ENCODE measurements around the gene BAG5.

The BAG5 gene

GRCh38 chr14:103528587-103529382 is 33.7 kb downstream of the BAG5 start, which contains the start of gene TRMT61A:
Gene TRMT61A (plus strand): TSS chr14:103529196. CDS start chr14:103529979, 783 bp downstream.
- Histone ChIP-seq H3K27ac (ENCODE audit: low read length) (peak within 1 kb of the TSS; percentile 98), H3K36me3 (replicated peaks; ENCODE audit: low read depth, low read length) (peaks cover 53% of the 10 kb centered on the region), H2AFZ (ENCODE audit: low read depth, low read length) (no peak within 1 kb of the TSS), H3K9me3 (ENCODE audit: insufficient read depth, low read length) (no peaks in the 10 kb centered on the region), H3K27me3 (ENCODE audit: low read depth, low read length) (no peaks in the 10 kb centered on the region), H3K4me1 (ENCODE audit: low read length) (peaks cover 65% of the 10 kb centered on the region), H3K4me2 (ENCODE audit: low read length) (peak within 1 kb of the TSS; percentile 100), H3K9ac (ENCODE audit: low read length) (peak within 1 kb of the TSS; percentile 97), H4K20me1 (ENCODE audit: insufficient read depth, low read length) (peaks cover 3% of the 10 kb centered on the region; the same call in 1 of the 2 replicates), H3K4me3 (ENCODE audit: low read length) (peak within 1 kb of the TSS; percentile 95), H3K79me2 (ENCODE audit: low read length) (peaks cover 64% of the 10 kb centered on the region)
- TF ChIP-seq, protein P1, sequence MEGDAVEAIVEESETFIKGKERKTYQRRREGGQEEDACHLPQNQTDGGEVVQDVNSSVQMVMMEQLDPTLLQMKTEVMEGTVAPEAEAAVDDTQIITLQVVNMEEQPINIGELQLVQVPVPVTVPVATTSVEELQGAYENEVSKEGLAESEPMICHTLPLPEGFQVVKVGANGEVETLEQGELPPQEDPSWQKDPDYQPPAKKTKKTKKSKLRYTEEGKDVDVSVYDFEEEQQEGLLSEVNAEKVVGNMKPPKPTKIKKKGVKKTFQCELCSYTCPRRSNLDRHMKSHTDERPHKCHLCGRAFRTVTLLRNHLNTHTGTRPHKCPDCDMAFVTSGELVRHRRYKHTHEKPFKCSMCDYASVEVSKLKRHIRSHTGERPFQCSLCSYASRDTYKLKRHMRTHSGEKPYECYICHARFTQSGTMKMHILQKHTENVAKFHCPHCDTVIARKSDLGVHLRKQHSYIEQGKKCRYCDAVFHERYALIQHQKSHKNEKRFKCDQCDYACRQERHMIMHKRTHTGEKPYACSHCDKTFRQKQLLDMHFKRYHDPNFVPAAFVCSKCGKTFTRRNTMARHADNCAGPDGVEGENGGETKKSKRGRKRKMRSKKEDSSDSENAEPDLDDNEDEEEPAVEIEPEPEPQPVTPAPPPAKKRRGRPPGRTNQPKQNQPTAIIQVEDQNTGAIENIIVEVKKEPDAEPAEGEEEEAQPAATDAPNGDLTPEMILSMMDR (IDR thresholded peaks at IDR 0.05; ENCODE audit: low read depth, low read length): no peak
- no peak for TF ChIP-seq EZH2phosphoT487 (IDR thresholded peaks at IDR 0.05; ENCODE audit: low read depth)

GRCh38 chr14:103528146-103528586 is 34.3 kb downstream of the BAG5 start:
- peak overlapping the region; percentile 98 for H3K27ac ChIP-seq (ENCODE audit: low read length)
- peaks cover 3% of the 10 kb centered on the region; the same call in 1 of the 2 replicates for H4K20me1 ChIP-seq (ENCODE audit: insufficient read depth, low read length)
- no peaks in the 10 kb centered on the region for H3K9me3 ChIP-seq (ENCODE audit: insufficient read depth, low read length)
- H3K27me3 ChIP-seq (ENCODE audit: low read depth, low read length): no peaks in the 10 kb centered on the region
- H3K36me3 ChIP-seq (replicated peaks; ENCODE audit: low read depth, low read length): peaks cover 51% of the 10 kb centered on the region
- TF ChIP-seq EZH2phosphoT487 (IDR thresholded peaks at IDR 0.05; ENCODE audit: low read depth): no peak
- TF ChIP-seq, protein P1 (IDR thresholded peaks at IDR 0.05; ENCODE audit: low read depth, low read length): no peak
- H3K4me3 ChIP-seq (ENCODE audit: low read length): peak overlapping the region; percentile 95
- peaks cover 65% of the 10 kb centered on the region for H3K4me1 ChIP-seq (ENCODE audit: low read length)
- no peak overlapping the region for H2AFZ ChIP-seq (ENCODE audit: low read depth, low read length)
- peak overlapping the region; percentile 97 for H3K9ac ChIP-seq (ENCODE audit: low read length)
- H3K4me2 ChIP-seq (ENCODE audit: low read length): peak overlapping the region; percentile 100
- peaks cover 66% of the 10 kb centered on the region for H3K79me2 ChIP-seq (ENCODE audit: low read length)

- Histone ChIP-seq H3K36me3 (replicated peaks; ENCODE audit: low read depth, low read length) (peaks cover 47% of the 10 kb centered on the region), H3K27me3 (ENCODE audit: low read depth, low read length) (no peaks in the 10 kb centered on the region), H3K9me3 (ENCODE audit: insufficient read depth, low read length) (no peaks in the 10 kb centered on the region), H4K20me1 (ENCODE audit: insufficient read depth, low read length) (peaks cover 3% of the 10 kb centered on the region; the same call in 1 of the 2 replicates), H3K4me3 (ENCODE audit: low read length) (peak overlapping the region; percentile 95), H3K4me1 (ENCODE audit: low read length) (peaks cover 61% of the 10 kb centered on the region), H3K27ac (ENCODE audit: low read length) (peak overlapping the region; percentile 98), H2AFZ (ENCODE audit: low read depth, low read length) (no peak overlapping the region), H3K79me2 (ENCODE audit: low read length) (peaks cover 66% of the 10 kb centered on the region), H3K4me2 (ENCODE audit: low read length) (peak overlapping the region; percentile 100), H3K9ac (ENCODE audit: low read length) (peak overlapping the region; percentile 97)
- TF ChIP-seq EZH2phosphoT487 (IDR thresholded peaks at IDR 0.05; ENCODE audit: low read depth): no peak
- TF ChIP-seq, protein P1 (IDR thresholded peaks at IDR 0.05; ENCODE audit: low read depth, low read length): no peak
Measured at GRCh38 chr14:103527408-103528145, 34.9 kb downstream of the BAG5 start.

DNA sequence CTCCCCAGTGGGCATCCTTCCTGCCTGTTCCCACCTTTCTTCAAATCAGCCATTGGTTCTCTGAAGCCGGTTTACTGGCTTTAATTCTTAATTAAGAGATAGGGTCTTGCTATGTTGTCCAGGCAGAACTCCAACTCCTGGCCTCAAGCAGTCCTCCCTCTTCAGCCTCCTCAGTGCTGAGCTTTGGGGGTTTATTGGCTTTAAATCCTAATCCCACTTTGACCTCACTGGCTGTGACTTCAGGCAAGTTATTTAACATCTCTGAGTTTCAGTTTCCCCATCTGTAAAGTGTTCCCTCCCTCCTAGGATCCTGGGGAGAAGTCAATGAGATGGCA is 35.6 kb downstream of the BAG5 start:
- H3K4me1 ChIP-seq (ENCODE audit: low read length): peaks cover 65% of the 10 kb centered on the region
- peak overlapping the region; percentile 71 for H3K4me2 ChIP-seq (ENCODE audit: low read length)
- H3K27ac ChIP-seq (ENCODE audit: low read length): peak overlapping the region; percentile 98
- H4K20me1 ChIP-seq (ENCODE audit: insufficient read depth, low read length): peaks cover 3% of the 10 kb centered on the region; the same call in 1 of the 2 replicates
- no peaks in the 10 kb centered on the region for H3K27me3 ChIP-seq (ENCODE audit: low read depth, low read length)
- H3K9me3 ChIP-seq (ENCODE audit: insufficient read depth, low read length): no peaks in the 10 kb centered on the region
- H3K79me2 ChIP-seq (ENCODE audit: low read length): peaks cover 62% of the 10 kb centered on the region
- H2AFZ ChIP-seq (ENCODE audit: low read depth, low read length): no peak overlapping the region
- TF ChIP-seq, protein P1 (IDR thresholded peaks at IDR 0.05; ENCODE audit: low read depth, low read length): no peak
- no peak for TF ChIP-seq EZH2phosphoT487 (IDR thresholded peaks at IDR 0.05; ENCODE audit: low read depth)
- H3K4me3 ChIP-seq (ENCODE audit: low read length): peak overlapping the region; percentile 53
- H3K36me3 ChIP-seq (replicated peaks; ENCODE audit: low read depth, low read length): peaks cover 43% of the 10 kb centered on the region
- peak overlapping the region; percentile 53; the same call in 1 of the 2 replicates for H3K9ac ChIP-seq (ENCODE audit: low read length)

All from OCI-LY3 (cell line).